ENCODE results near the gene ANO10. TPM values are rescaled to one million over a fixed set of nuclear protein-coding genes. Genes with fewer than 3 reads are reported as not detected.

The ANO10 gene
- total and polyA plus RNA-seq, 2 donors (not counting 3 experiments of a cell fraction or from before 2014, with no cell fraction given): 28.4 to 45.8 TPM

DNA sequence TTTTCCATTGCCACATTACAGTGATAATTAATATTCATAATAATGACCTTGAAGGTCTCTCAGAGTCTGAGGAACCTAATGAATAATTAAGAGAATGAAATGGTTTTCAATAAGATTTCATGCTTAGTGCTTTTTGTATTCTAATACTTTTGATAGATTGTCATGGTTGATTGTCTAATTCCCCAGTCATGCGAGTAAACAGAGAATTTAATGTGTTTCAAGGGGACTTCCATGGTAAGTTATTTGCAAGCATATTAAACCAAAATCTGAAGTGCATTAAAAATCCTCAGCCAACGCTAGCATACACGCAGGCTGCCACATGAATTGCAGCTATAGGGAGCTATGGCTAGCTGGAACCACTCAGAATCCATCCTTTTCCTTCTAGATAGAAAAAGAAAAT, 18.9 kb upstream of the ANO10 start:
- Histone ChIP-seq H2AFZ (ENCODE audit: low read depth, low read length) (no peak overlapping the region), H4K20me1 (replicated peaks; ENCODE audit: control insufficient read depth, extremely low read depth, insufficient read depth, low read length) (no peaks in the 10 kb centered on the region), H3K27me3 (ENCODE audit: control insufficient read depth in 2 of 2, insufficient read depth in 2 of 2, low read length in 2 of 2) (peaks cover 0 to 2% of the 10 kb centered on the region in 2 experiments), H3K9ac (replicated peaks; ENCODE audit: extremely low read depth, insufficient read depth, low read length) (no peak overlapping the region), H3K4me2 (ENCODE audit: insufficient read depth, low read length) (no peak overlapping the region), H3K36me3 (ENCODE audit: control insufficient read depth in 2 of 2, extremely low read depth in 1 of 2, insufficient read depth in 2 of 2, low read length in 2 of 2) (no peaks in the 10 kb centered on the region), H3K27ac (ENCODE audit: insufficient read depth, low read depth, low read length) (no peak overlapping the region), H3K4me1 (ENCODE audit: control insufficient read depth, extremely low read depth, insufficient read depth, low read length) (peaks cover 15% of the 10 kb centered on the region), H3K4me3 (replicated peaks in 1 of 3; ENCODE audit: insufficient read depth in 1 of 3, low read depth in 1 of 3, low read length in 3 of 3) (no peak overlapping the region), H3K9me3 (replicated peaks; ENCODE audit: control insufficient read depth, insufficient read depth, low read length) (no peaks in the 10 kb centered on the region), H3K79me2 (ENCODE audit: control insufficient read depth, insufficient read depth, low read length) (no peaks in the 10 kb centered on the region), H3K9me1 (replicated peaks; ENCODE audit: control insufficient read depth, extremely low read depth, insufficient read depth, low read length) (no peaks in the 10 kb centered on the region)
- dilution Hi-C loops (cut with MboI; ENCODE audit: extremely low pct_ligation_motif_present, low sequenced_read_pairs) (no loop called here), intact Hi-C loops (cut with micrococcal nuclease) (no loop called here)
- CTCF ChIA-PET: no interaction called here
- DNase-seq (ENCODE audit: low read depth, low spot score) (no peak), FAIRE-seq (no peak)
- no peak for TF ChIP-seq POLR2A (IDR thresholded peaks at IDR 0.05; ENCODE audit: low read depth, low read length)
- no peak for TF ChIP-seq GATA2 (IDR thresholded peaks at IDR 0.05; ENCODE audit: insufficient read depth, insufficient read length, low read depth, low read length)
- no peak for TF ChIP-seq EZH2 (IDR thresholded peaks at IDR 0.05; ENCODE audit: borderline replicate concordance, low read depth, low read length, severe bottlenecking)
- TF ChIP-seq FOS (IDR thresholded peaks at IDR 0.05; ENCODE audit: borderline replicate concordance, insufficient read depth, low read length): no peak
- TF ChIP-seq, protein P1, sequence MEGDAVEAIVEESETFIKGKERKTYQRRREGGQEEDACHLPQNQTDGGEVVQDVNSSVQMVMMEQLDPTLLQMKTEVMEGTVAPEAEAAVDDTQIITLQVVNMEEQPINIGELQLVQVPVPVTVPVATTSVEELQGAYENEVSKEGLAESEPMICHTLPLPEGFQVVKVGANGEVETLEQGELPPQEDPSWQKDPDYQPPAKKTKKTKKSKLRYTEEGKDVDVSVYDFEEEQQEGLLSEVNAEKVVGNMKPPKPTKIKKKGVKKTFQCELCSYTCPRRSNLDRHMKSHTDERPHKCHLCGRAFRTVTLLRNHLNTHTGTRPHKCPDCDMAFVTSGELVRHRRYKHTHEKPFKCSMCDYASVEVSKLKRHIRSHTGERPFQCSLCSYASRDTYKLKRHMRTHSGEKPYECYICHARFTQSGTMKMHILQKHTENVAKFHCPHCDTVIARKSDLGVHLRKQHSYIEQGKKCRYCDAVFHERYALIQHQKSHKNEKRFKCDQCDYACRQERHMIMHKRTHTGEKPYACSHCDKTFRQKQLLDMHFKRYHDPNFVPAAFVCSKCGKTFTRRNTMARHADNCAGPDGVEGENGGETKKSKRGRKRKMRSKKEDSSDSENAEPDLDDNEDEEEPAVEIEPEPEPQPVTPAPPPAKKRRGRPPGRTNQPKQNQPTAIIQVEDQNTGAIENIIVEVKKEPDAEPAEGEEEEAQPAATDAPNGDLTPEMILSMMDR (IDR thresholded peaks at IDR 0.05; ENCODE audit: extremely low read depth in 1 of 2, insufficient read depth in 1 of 2, low read depth in 1 of 2, low read length in 2 of 2): no peak
- TF ChIP-seq POLR2AphosphoS5 (IDR thresholded peaks at IDR 0.05; ENCODE audit: insufficient read depth, low read depth, low read length): no peak
- TF ChIP-seq MYC (IDR thresholded peaks at IDR 0.05; ENCODE audit: low read depth, low read length): no peak
- BruUV-seq (replicated peaks): no TSS peak
- POLR2A ChIA-PET: no interaction called here
